IMR-90 (cell line): ENCODE measurements around the gene CREB1. TPM values are rescaled to one million over a fixed set of nuclear protein-coding genes. Genes with fewer than 3 reads are reported as not detected.
A peak's percentile ranks its signal among the peaks of the same experiment; 100 is the strongest.

ENCODE experiments used
- ATAC-seq: fragments of 200-7000 bp; cut with Tn5 transposase; 2 replicates; pipeline ENCODE4 v1.9.1; 2020; ENCODE audit warnings: low read depth, mild to moderate bottlenecking, moderate library complexity
- BruUV-seq: library from RNA; stranded (reverse); fragments of 400-500 nt; replicated peaks from 2 replicates; lab custom pipeline; 2021; lab: Mats Ljungman, UMichigan
- CTCF ChIA-PET: fragments of 300-600 bp; formaldehyde crosslinking; extraction: SDS; loops from one replicate; lab custom pipeline; 2021; ENCODE audit warnings: antibody characterized with exemption; lab: Yijun Ruan, JAX
- POLR2A ChIA-PET: fragments of 300-600 bp; sonication (Branson Sonifier 250); formaldehyde crosslinking; loops from one replicate; lab custom pipeline; 2022; ENCODE audit warnings: antibody characterized with exemption; ENCODE audit not compliant: unreplicated experiment; lab: Charles Lee
- DNase-seq: peaks from one replicate; pipeline ENCODE4 v3.0.0; 2013
- H2AFZ ChIP-seq: replicated peaks from 2 replicates; pipeline ENCODE3; 2013; ENCODE audit warnings: low read length, mild to moderate bottlenecking; ENCODE audit not compliant: poor library complexity
- H2AK5ac ChIP-seq: 2 replicates; pipeline ENCODE4 v1.6.1; 2013; ENCODE audit warnings: low read depth, low read length, inconsistent platforms
- H2AK9ac ChIP-seq: replicated peaks from 2 replicates; pipeline ENCODE3; 2013; ENCODE audit warnings: mild to moderate bottlenecking, low read depth, low read length, moderate library complexity; ENCODE audit not compliant: poor library complexity
- H2BK120ac ChIP-seq: 2 replicates; pipeline ENCODE4 v1.6.1; 2013; ENCODE audit warnings: low read depth, low read length, inconsistent platforms
- H2BK15ac ChIP-seq: 3 replicates; pipeline ENCODE4 v1.6.1; 2013; ENCODE audit warnings: low read depth, low read length, inconsistent platforms
- H2BK20ac ChIP-seq: 2 replicates; pipeline ENCODE4 v1.6.1; 2013; ENCODE audit warnings: low read depth, mild to moderate bottlenecking, inconsistent platforms, low read length, moderate library complexity
- H2BK5ac ChIP-seq: 2 replicates; pipeline ENCODE4 v1.6.1; 2013; ENCODE audit warnings: mild to moderate bottlenecking, low read depth, low read length, inconsistent platforms; ENCODE audit not compliant: poor library complexity, severe bottlenecking
- H3K14ac ChIP-seq: replicated peaks from 2 replicates; pipeline ENCODE4 v1.6.1; 2013; ENCODE audit warnings: low read depth, low read length, inconsistent platforms
- H3K18ac ChIP-seq: 2 replicates; pipeline ENCODE4 v1.6.1; 2013; ENCODE audit warnings: low read depth, low read length, control low read depth
- H3K23ac ChIP-seq: 2 replicates; pipeline ENCODE4 v1.6.1; 2013; ENCODE audit warnings: low read depth, low read length, inconsistent platforms
- H3K27ac ChIP-seq: 2 replicates; pipeline ENCODE4 v1.5.1; 2013; ENCODE audit warnings: mild to moderate bottlenecking, control low read depth, low read length; ENCODE audit not compliant: insufficient read depth
- H3K27me3 ChIP-seq: 2 replicates; pipeline ENCODE4 v1.6.1; 2013; ENCODE audit warnings: low read length; ENCODE audit not compliant: control insufficient read depth, insufficient read depth
- H3K36me3 ChIP-seq: 2 replicates; pipeline ENCODE4 v1.6.1; 2013; ENCODE audit warnings: low read length, mixed read lengths; ENCODE audit not compliant: control insufficient read depth, insufficient read depth
- H3K4ac ChIP-seq: 2 replicates; pipeline ENCODE4 v1.6.1; 2013; ENCODE audit warnings: low read depth, low read length, inconsistent platforms
- H3K4me1 ChIP-seq: 2 replicates; pipeline ENCODE4 v1.6.1; 2013; ENCODE audit warnings: low read length, mixed read lengths; ENCODE audit not compliant: control insufficient read depth, insufficient read depth
- H3K4me2 ChIP-seq: 2 replicates; pipeline ENCODE4 v1.6.1; 2013; ENCODE audit warnings: low read depth, mild to moderate bottlenecking, control low read depth, low read length, moderate library complexity
- H3K4me3 ChIP-seq: 2 replicates; pipeline ENCODE4 v1.5.1; 2013; ENCODE audit warnings: low read depth, mild to moderate bottlenecking, control low read depth, low read length, moderate library complexity; ENCODE audit not compliant: insufficient read depth
- H3K56ac ChIP-seq: 2 replicates; pipeline ENCODE4 v1.6.1; 2013; ENCODE audit warnings: low read length, inconsistent platforms; ENCODE audit not compliant: insufficient read depth; ENCODE audit errors: extremely low read depth
- H3K79me1 ChIP-seq, 2 experiments: 2 replicates each; pipeline ENCODE4 v1.6.1; 2013; ENCODE audit warnings: low read length in 2 of 2, inconsistent platforms in 1 of 2, low read depth in 1 of 2
- H3K9ac ChIP-seq: 2 replicates; pipeline ENCODE4 v1.6.1; 2013; ENCODE audit warnings: low read depth, low read length, control low read depth
- H3K9me1 ChIP-seq: 2 replicates; pipeline ENCODE4 v1.6.1; 2013; ENCODE audit warnings: low read length, inconsistent platforms; ENCODE audit not compliant: insufficient read depth
- H3K9me3 ChIP-seq: 2 replicates; pipeline ENCODE4 v1.6.1; 2013; ENCODE audit warnings: low read length; ENCODE audit not compliant: control insufficient read depth, insufficient read depth
- H4K20me1 ChIP-seq: 2 replicates; pipeline ENCODE4 v1.6.1; 2013; ENCODE audit warnings: low read length, inconsistent platforms; ENCODE audit not compliant: insufficient read depth
- H4K5ac ChIP-seq: 2 replicates; pipeline ENCODE4 v1.6.1; 2013; ENCODE audit warnings: mild to moderate bottlenecking, low read depth, low read length, control low read depth
- H4K8ac ChIP-seq, 2 experiments: 2 replicates each; pipeline ENCODE4 v1.6.1; 2013; ENCODE audit warnings: low read depth in 2 of 2, low read length in 2 of 2, control low read depth in 1 of 2, inconsistent platforms in 1 of 2
- H4K91ac ChIP-seq: 2 replicates; pipeline ENCODE4 v1.6.1; 2013; ENCODE audit warnings: low read depth, low read length, inconsistent platforms; ENCODE audit not compliant: insufficient read depth
- CEBPB ChIP-seq: IDR thresholded peaks from 2 replicates; pipeline ENCODE4 v1.6.1; 2012; ENCODE audit warnings: low read depth, low read length, improper control_type of control experiment
- CTCF ChIP-seq: conservative IDR thresholded peaks from 2 replicates; pipeline ENCODE4 v1.5.1; 2012; ENCODE audit warnings: mild to moderate bottlenecking, low read depth, low read length, improper control_type of control experiment
- FOS ChIP-seq: fragments of 150-350 bp; IDR thresholded peaks from 2 replicates; pipeline ENCODE4 v1.6.1; 2016; ENCODE audit warnings: low read depth, low read length
- NFE2L2 ChIP-seq: fragments of 150-350 bp; IDR thresholded peaks from 2 replicates; pipeline ENCODE4 v1.6.1; 2016; ENCODE audit warnings: low read depth, mild to moderate bottlenecking, low read length
- RFX5 ChIP-seq: IDR thresholded peaks from 2 replicates; pipeline ENCODE4 v1.8.0; 2012; ENCODE audit warnings: low read depth, mild to moderate bottlenecking, low read length, moderate library complexity
- USF2 ChIP-seq: fragments of 150-350 bp; IDR thresholded peaks from 2 replicates; pipeline ENCODE4 v1.6.1; 2017; ENCODE audit warnings: mild to moderate bottlenecking, antibody characterized with exemption, low read length, low read depth
- WGBS, 2 experiments: methylation state at CpG; one replicate each; pipeline versions ENCODE4 v1.1.5 to v1.1.7; 2013; ENCODE audit warnings: missing lambda C conversion rate in 2 of 2; ENCODE audit not compliant: insufficient read length in 1 of 2; ENCODE audit errors: extremely low coverage in 2 of 2; 5-methylcytosine and 5-hydroxymethylcytosine counted together
- dilution Hi-C: fragments of 300-500 bp; cut with HindIII; formaldehyde crosslinking; loops from one replicate; pipeline ENCODE4 v1.14.3; 2018; ENCODE audit warnings: low sequenced_read_pairs; ENCODE audit not compliant: unreplicated experiment
- in situ Hi-C: fragments of 300-500 bp; cut with MboI; formaldehyde crosslinking; loops from 3 replicates; pipeline ENCODE4 v1.14.3; 2019; ENCODE audit warnings: low sequenced_read_pairs, inconsistent platforms, mixed read lengths
- intact Hi-C: fragments of 100-400 bp; cut with micrococcal nuclease; formaldehyde crosslinking; loops from 2 replicates; pipeline ENCODE4 v1.10.0; 2022
- polyA plus RNA-seq, 3 experiments: library from polyadenylated mRNA; depleted of rRNA; stranded (reverse); fragments of >200 nt; gene quantifications; 2 replicates each; pipeline ENCODE4 v1.2.3, GENCODE V29; 2012; ENCODE audit warnings: low replicate concordance in 1 of 3
- total RNA-seq: library from RNA; depleted of rRNA; stranded (reverse); fragments of >200 nt; gene quantifications from 2 replicates; pipeline ENCODE4 v1.2.3, GENCODE V29; 2012

The CREB1 gene
- total and polyA plus RNA-seq, 2 of the 4 experiments (the other 2 are of a cell fraction), result 22.4 to 94.5 TPM

DNA sequence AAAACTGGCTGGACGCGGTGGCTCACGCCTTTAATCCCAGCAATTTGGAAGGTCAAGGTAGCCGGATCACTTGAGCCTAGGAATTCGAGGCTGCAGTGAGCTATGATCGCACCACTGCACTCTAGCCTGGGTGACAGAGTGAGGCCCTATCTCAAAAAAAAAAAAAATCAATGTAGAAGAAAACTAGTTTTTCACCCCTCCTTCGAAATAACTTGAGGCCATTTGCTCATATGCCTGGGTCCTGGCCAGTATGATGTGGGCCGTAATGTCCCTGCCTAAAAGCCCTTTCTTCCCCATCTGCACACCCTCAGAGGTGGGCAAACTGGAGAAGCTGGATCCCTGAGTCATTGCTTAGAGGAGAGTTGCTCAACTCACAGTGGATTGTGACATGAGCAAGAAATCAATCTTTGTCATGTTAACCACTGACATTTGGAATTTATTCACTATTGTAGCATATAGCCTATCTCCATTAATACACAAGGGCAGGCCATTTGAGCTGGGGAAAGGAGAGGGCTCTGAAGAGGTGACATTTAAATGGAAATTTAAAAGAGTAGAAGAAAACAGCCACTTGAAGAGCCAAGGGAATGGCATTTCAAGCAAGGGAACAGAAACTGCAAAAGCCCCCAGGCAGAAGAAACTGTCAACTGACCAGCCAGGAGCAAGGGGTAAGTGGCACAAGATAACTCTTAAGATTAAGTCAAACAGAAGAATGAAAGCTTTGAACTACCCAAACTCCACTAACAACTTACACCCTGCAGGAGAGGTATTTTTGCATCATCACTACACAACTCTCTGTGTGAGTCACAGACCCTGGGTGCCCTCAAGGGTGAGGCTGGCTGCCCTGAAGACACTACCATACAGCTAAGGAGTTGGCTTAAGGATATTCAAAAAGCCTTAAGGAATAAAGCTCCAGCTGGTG, 103.1 kb downstream of the CREB1 start:
- Histone ChIP-seq H2AK5ac (no peak overlapping the region), H3K9me3 (no peaks in the 10 kb centered on the region), H4K5ac (no peak overlapping the region), H4K91ac (no peak overlapping the region), H2BK20ac (no peak overlapping the region; the same call in 1 of the 2 replicates), H3K27me3 (peaks cover 2% of the 10 kb centered on the region; the same call in 1 of the 2 replicates), H2AK9ac (no peak overlapping the region), H3K14ac (no peak overlapping the region; the same call in 1 of the 2 replicates), H3K9ac (no peak overlapping the region), H3K56ac (no peak overlapping the region), H2BK15ac (0 out of 3 replicates have a peak overlapping the region, but pooled peaks have one; percentile 1), H3K36me3 (no peaks in the 10 kb centered on the region), H2BK120ac (no peak overlapping the region), H3K4me1 (peaks cover 7% of the 10 kb centered on the region; the same call in 1 of the 2 replicates), H3K27ac (no peak overlapping the region), H3K4me3 (no peak overlapping the region), H3K79me1 (no peaks in the 10 kb centered on the region), H3K4ac (no peak overlapping the region), H4K20me1 (no peaks in the 10 kb centered on the region), H3K23ac (no peak overlapping the region), H2BK5ac (no peak overlapping the region), H2AFZ (no peak overlapping the region), H3K18ac (no peak overlapping the region), H4K8ac (no peak overlapping the region; a peak in 1 of 4 replicates), H3K9me1 (0 out of 2 replicates have a peak, but pooled peaks cover 7% of the 10 kb centered on the region), H3K4me2 (no peak overlapping the region; the same call in 1 of the 2 replicates)
- intact Hi-C loops (loop anchor here (5.0 kb wide), 1 partner anchor 34 kb away; no protein-coding TSS in a partner anchor), in situ Hi-C loops (loop anchor here (25.0 kb wide), 1 partner anchor 429 kb away; no protein-coding TSS in a partner anchor), dilution Hi-C loops (no loop called here)
- WGBS, 2 experiments, result 81% methylated on average over 3 of the region's 8 CpGs; no CpG with 5 or more reads in 1 of the 2 experiments
- POLR2A ChIA-PET, result no interaction called here
- ATAC-seq (peak; percentile 89), DNase-seq (peak; percentile 58)
- TF ChIP-seq FOS, result peak; percentile 30; the same call in 1 of the 2 replicates
- TF ChIP-seq USF2, result no peak
- TF ChIP-seq RFX5, result no peak
- TF ChIP-seq CEBPB, result peak; percentile 95
- TF ChIP-seq NFE2L2, result peak; percentile 74; the same call in 1 of the 2 replicates
- TF ChIP-seq CTCF, result no peak
- no TSS peak for BruUV-seq
- CTCF ChIA-PET, result interaction anchor here (0.6 to 1.0 kb wide), 3 partner anchors 101 to 671 kb away, joined by 3 to 4 read pairs (median 3); partner anchors contain the start of gene CREB1
